ENCODE measurements around the gene IL31RA. TPM values are rescaled to one million over a fixed set of nuclear protein-coding genes. Genes with fewer than 3 reads are reported as not detected.

Gene IL31RA
- total and polyA plus RNA-seq, 2 of the 13 experiments (the other 11 are each of a cell fraction or from before 2014, with no cell fraction given), result not detected

- TF ChIP-seq ZFP37 (CRISPR knock-in tag; IDR thresholded peaks at IDR 0.05; ENCODE audit: borderline replicate concordance) (no peak), BHLHE40 (IDR thresholded peaks at IDR 0.05; ENCODE audit: low read length) (no peak), DRAP1 (CRISPR knock-in tag; IDR thresholded peaks at IDR 0.05) (no peak)
Observed at GRCh38 chr5:55919625-55920024, 68.5 kb downstream of the IL31RA start (continued).

- 30% methylated on average over 5 of the region's 5 CpGs for WGBS (ENCODE audit: low lambda C conversion rate)
- FAIRE-seq (no peak), DNase-seq (ENCODE audit: low spot score) (no peak), ATAC-seq (no peak)
- no TSS peak for BruUV-seq (replicated peaks)
- in situ Hi-C loops (cut with HindIII; ENCODE audit: extremely low pct_ligation_motif_present, low pct_unique_long_range_greater_than_20kb) (no loop called here), intact Hi-C loops (cut with micrococcal nuclease; ENCODE audit: unreplicated experiment) (no loop called here)
- H3K79me2 ChIP-seq (ENCODE audit: insufficient read depth, low read length), result no peaks in the 10 kb centered on the region
- no peak overlapping the region for H3K9ac ChIP-seq (ENCODE audit: insufficient read depth, low read depth, low read length)
- H3K9me3 ChIP-seq (ENCODE audit: low read length), result no peaks in the 10 kb centered on the region
- no peak for TF ChIP-seq ZNF644 (CRISPR knock-in tag; IDR thresholded peaks at IDR 0.05; ENCODE audit: low read depth)
- TF ChIP-seq SP2 (CRISPR knock-in tag; IDR thresholded peaks at IDR 0.05), result no peak
- TF ChIP-seq ZNF749 (CRISPR knock-in tag; IDR thresholded peaks at IDR 0.05; ENCODE audit: borderline replicate concordance), result no peak
- TF ChIP-seq TP53 (CRISPR knock-in tag; conservative IDR thresholded peaks at IDR 0.05), result no peak
- no peak for TF ChIP-seq SUZ12 (IDR thresholded peaks at IDR 0.05; ENCODE audit: low read depth, low read length)
- peak; percentile 28; the same call in 1 of the 2 replicates for TF ChIP-seq CTCF (CRISPR knock-in tag; IDR thresholded peaks at IDR 0.05)
- peak; percentile 24; the same call in 1 of the 2 replicates for TF ChIP-seq STAG1 (CRISPR knock-in tag; IDR thresholded peaks at IDR 0.05)
- TF ChIP-seq HMGA1 (CRISPR knock-in tag; conservative IDR thresholded peaks at IDR 0.05), result no peak
- TF ChIP-seq NFKBIZ (CRISPR knock-in tag; IDR thresholded peaks at IDR 0.05), result no peak
- H3K4me2 ChIP-seq (ENCODE audit: low read depth, low read length), result no peak overlapping the region
- H3K27ac ChIP-seq (ENCODE audit: extremely low read length, insufficient read depth, low read length), result no peak overlapping the region
- H3K4me1 ChIP-seq (ENCODE audit: insufficient read depth, low read length), result peaks cover 64% of the 10 kb centered on the region
- H3K4me3 ChIP-seq (replicated peaks in 1 of 3; ENCODE audit: insufficient read depth in 1 of 3, low read depth in 2 of 3, low read length in 3 of 3), result no peak overlapping the region
- H3K27me3 ChIP-seq (ENCODE audit: control insufficient read depth in 1 of 2, insufficient read depth in 2 of 2, low read length in 2 of 2), result no peaks in the 10 kb centered on the region; a peak in 2 of 5 replicates
- ChIA-PET CTCF (ENCODE audit: low intra/inter-chr PET ratio, low total read pairs) (no interaction called here), POLR2A (no interaction called here)
- no peaks in the 10 kb centered on the region for H4K20me1 ChIP-seq (ENCODE audit: insufficient read depth, low read length)
- no peak overlapping the region for H2AFZ ChIP-seq (ENCODE audit: low read length)
- no peaks in the 10 kb centered on the region for H3K36me3 ChIP-seq (replicated peaks in 1 of 2; ENCODE audit: control insufficient read depth in 1 of 2, insufficient read depth in 2 of 2, low read length in 2 of 2)
Observed at GRCh38 chr5:55920784-55921183, 69.6 kb downstream of the IL31RA start.

Data from HepG2 (cell line).